H9 (cell line): ENCODE data around the gene STK38. TPM values are rescaled to one million over a fixed set of nuclear protein-coding genes. Genes with fewer than 3 reads are reported as not detected.

ENCODE experiments used
- DNase-seq: peaks from one replicate; pipeline ENCODE4 v3.0.0-alpha.2; 2017
- H2AFZ ChIP-seq: one replicate; pipeline ENCODE4 v1.6.1; 2013; ENCODE audit warnings: mild to moderate bottlenecking, low read length, control low read depth, moderate library complexity
- H2AK5ac ChIP-seq: 2 replicates; pipeline ENCODE4 v1.6.1; 2013; ENCODE audit warnings: low read length, control low read depth, mixed read lengths; ENCODE audit not compliant: insufficient read length
- H2BK120ac ChIP-seq: one replicate; pipeline ENCODE4 v1.6.1; 2013; ENCODE audit warnings: low read depth, mild to moderate bottlenecking, low read length, control low read depth, inconsistent platforms; ENCODE audit not compliant: poor library complexity, severe bottlenecking
- H2BK12ac ChIP-seq: 2 replicates; pipeline ENCODE4 v1.6.1; 2013; ENCODE audit warnings: low read length, control low read depth, mixed read lengths, low read depth; ENCODE audit not compliant: insufficient read length
- H2BK15ac ChIP-seq: 2 replicates; pipeline ENCODE4 v1.6.1; 2013; ENCODE audit warnings: low read depth, low read length, control low read depth
- H2BK20ac ChIP-seq: one replicate; pipeline ENCODE4 v1.6.1; 2013; ENCODE audit warnings: low read depth, mild to moderate bottlenecking, low read length, control low read depth, inconsistent platforms; ENCODE audit not compliant: poor library complexity, severe bottlenecking
- H2BK5ac ChIP-seq: 2 replicates; pipeline ENCODE4 v1.6.1; 2013; ENCODE audit warnings: low read length, control low read depth, mixed read lengths; ENCODE audit not compliant: insufficient read length
- H3K14ac ChIP-seq: 2 replicates; pipeline ENCODE4 v1.6.1; 2013; ENCODE audit warnings: low read length, control low read depth; ENCODE audit not compliant: insufficient read depth
- H3K18ac ChIP-seq: 2 replicates; pipeline ENCODE4 v1.6.1; 2013; ENCODE audit warnings: low read depth, mild to moderate bottlenecking, mixed read lengths, low read length, control low read depth; ENCODE audit not compliant: insufficient read length
- H3K23ac ChIP-seq: 2 replicates; pipeline ENCODE4 v1.6.1; 2013; ENCODE audit warnings: low read length, control low read depth, mixed read lengths, low read depth; ENCODE audit not compliant: insufficient read length
- H3K23me2 ChIP-seq: 2 replicates; pipeline ENCODE4 v1.6.1; 2013; ENCODE audit warnings: low read depth, mild to moderate bottlenecking, mixed read lengths, low read length, control low read depth; ENCODE audit not compliant: insufficient read length, poor library complexity, severe bottlenecking
- H3K27ac ChIP-seq: 2 replicates; pipeline ENCODE4 v1.5.1; 2013; ENCODE audit warnings: low read length, control low read depth, mixed read lengths, low read depth; ENCODE audit not compliant: insufficient read length
- H3K27me3 ChIP-seq: 2 replicates; pipeline ENCODE4 v1.6.1; 2013; ENCODE audit warnings: low read length, control low read depth, inconsistent platforms; ENCODE audit not compliant: insufficient read depth
- H3K4ac ChIP-seq: 2 replicates; pipeline ENCODE4 v1.6.1; 2013; ENCODE audit warnings: low read depth, mild to moderate bottlenecking, control low read depth, inconsistent platforms, low read length, moderate library complexity
- H3K4me1 ChIP-seq: 2 replicates; pipeline ENCODE4 v1.6.1; 2013; ENCODE audit warnings: low read length, control low read depth, inconsistent platforms; ENCODE audit not compliant: insufficient read depth
- H3K4me2 ChIP-seq: 2 replicates; pipeline ENCODE4 v1.6.1; 2013; ENCODE audit warnings: low read length, control low read depth, mixed read lengths; ENCODE audit not compliant: insufficient read length, insufficient read depth
- H3K56ac ChIP-seq: 2 replicates; pipeline ENCODE4 v1.6.1; 2013; ENCODE audit warnings: low read depth, mild to moderate bottlenecking, mixed read lengths, low read length, control low read depth; ENCODE audit not compliant: insufficient read length
- H3K79me1 ChIP-seq: 2 replicates; pipeline ENCODE4 v1.6.1; 2013; ENCODE audit warnings: low read depth, mild to moderate bottlenecking, moderate library complexity, low read length, control low read depth, inconsistent platforms; ENCODE audit not compliant: insufficient read depth, poor library complexity, severe bottlenecking
- H3K79me2 ChIP-seq: 2 replicates; pipeline ENCODE4 v1.6.1; 2013; ENCODE audit warnings: low read length, control low read depth, inconsistent platforms; ENCODE audit not compliant: insufficient read depth
- H3K9ac ChIP-seq: 2 replicates; pipeline ENCODE4 v1.6.1; 2013; ENCODE audit warnings: low read length, control low read depth, mixed read lengths; ENCODE audit not compliant: insufficient read length; ENCODE audit errors: extremely low read depth
- H3K9me3 ChIP-seq: one replicate; pipeline ENCODE4 v1.6.1; 2013; ENCODE audit warnings: low read depth, low read length, inconsistent platforms; ENCODE audit not compliant: control insufficient read depth
- H3T11ph ChIP-seq: one replicate; pipeline ENCODE4 v1.6.1; 2013; ENCODE audit warnings: mild to moderate bottlenecking, low read length, control low read depth, inconsistent platforms
- H4K20me1 ChIP-seq: one replicate; pipeline ENCODE4 v1.6.1; 2013; ENCODE audit not compliant: control insufficient read depth, insufficient read length, insufficient read depth
- H4K5ac ChIP-seq: 2 replicates; pipeline ENCODE4 v1.6.1; 2013; ENCODE audit warnings: low read depth, mild to moderate bottlenecking, mixed read lengths, low read length, control low read depth; ENCODE audit not compliant: insufficient read length
- H4K8ac ChIP-seq: replicated peaks from 2 replicates; pipeline ENCODE4 v1.6.1; 2013; ENCODE audit warnings: low read length, control low read depth, mixed read lengths, low read depth; ENCODE audit not compliant: insufficient read length
- H4K91ac ChIP-seq: 2 replicates; pipeline ENCODE4 v1.6.1; 2013; ENCODE audit warnings: low read depth, mild to moderate bottlenecking, moderate library complexity, mixed read lengths, low read length, control low read depth; ENCODE audit not compliant: insufficient read length
- H3K27ac Mint-ChIP-seq, 3 experiments: 2 replicates in 2 of 3; 3 replicates in 1 of 3; pipeline ENCODE4 v1.8.0; 2020 to 2021; ENCODE audit warnings: mixed read lengths in 3 of 3, mild to moderate bottlenecking in 1 of 3, moderate library complexity in 1 of 3
- H3K27me3 Mint-ChIP-seq: 2 replicates; pipeline ENCODE4 v1.8.0; 2021; ENCODE audit warnings: low read depth, mild to moderate bottlenecking, moderate library complexity, mixed read lengths
- H3K36me3 Mint-ChIP-seq, 3 experiments: 2 replicates in 2 of 3; 3 replicates in 1 of 3; pipeline ENCODE4 v1.8.0; 2020 to 2021; ENCODE audit warnings: low read depth in 3 of 3, mixed read lengths in 3 of 3; ENCODE audit not compliant: insufficient read depth in 1 of 3
- H3K4me1 Mint-ChIP-seq, 2 experiments: 2 replicates each; pipeline ENCODE4 v1.8.0; 2020; ENCODE audit warnings: mixed read lengths in 2 of 2
- H3K4me3 Mint-ChIP-seq, 2 experiments: 2 replicates in 1 of 2; 3 replicates in 1 of 2; pipeline ENCODE4 v1.8.0; 2020 to 2021; ENCODE audit warnings: mild to moderate bottlenecking in 2 of 2, mixed read lengths in 2 of 2, moderate library complexity in 1 of 2
- H3K9me3 Mint-ChIP-seq, 2 experiments: 2 replicates in 1 of 2; 3 replicates in 1 of 2; pipeline ENCODE4 v1.8.0; 2020; ENCODE audit warnings: mild to moderate bottlenecking in 2 of 2, mixed read lengths in 2 of 2, moderate library complexity in 1 of 2
- WGBS: extraction: QIAGEN DNeasy Blood & Tissue Kit; methylation state at CpG from one replicate; pipeline ENCODE4 v1.1.7; 2013; ENCODE audit warnings: missing lambda C conversion rate, low lambda C conversion rate, mixed read lengths; ENCODE audit not compliant: insufficient read length; ENCODE audit errors: extremely low coverage; 5-methylcytosine and 5-hydroxymethylcytosine counted together
- total RNA-seq: library from RNA; stranded (reverse); gene quantifications from 2 replicates; pipeline ENCODE4 v1.2.1, GENCODE V29; 2021
- TF ChIP-seq, protein P1 (sequence below): fragments of 200-600 bp; sonication (generic); conservative IDR thresholded peaks from 3 replicates; pipeline ENCODE4 v1.8.0; 2021; ENCODE audit warnings: antibody characterized with exemption, mild to moderate bottlenecking

The STK38 gene
- total RNA-seq, 1 experiment from 2014 or later = 17.5 TPM

DNA sequence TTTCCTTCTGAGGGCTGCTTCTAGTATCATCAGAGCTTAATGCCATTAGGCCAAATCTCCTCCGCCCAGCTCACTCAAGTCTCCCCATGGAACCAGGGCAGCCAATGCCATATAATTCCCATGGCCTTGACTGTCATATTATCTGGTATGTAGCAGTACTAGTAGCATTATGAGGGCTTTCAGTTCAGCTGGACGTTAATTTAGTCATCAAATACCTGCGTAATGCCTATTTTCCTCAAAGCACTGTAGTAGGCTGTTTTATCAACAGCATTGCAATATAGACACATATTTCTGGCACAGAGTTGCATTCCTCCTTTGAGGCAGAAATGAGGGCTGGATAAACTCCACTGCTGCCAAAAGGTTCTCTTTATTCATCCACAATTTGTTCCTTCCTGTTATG, 102.8 kb downstream of the STK38 start:
- DNase-seq = no peak
- H2BK120ac ChIP-seq = no peak overlapping the region
- H3K9me3 ChIP-seq = no peaks in the 10 kb centered on the region
- H2AK5ac ChIP-seq = peak overlapping the region; percentile 21
- H3K4me2 ChIP-seq = peak overlapping the region; percentile 56
- H3K23ac ChIP-seq = no peak overlapping the region
- H3K4ac ChIP-seq = no peak overlapping the region
- H4K8ac ChIP-seq = no peak overlapping the region
- Mint-ChIP-seq H3K9me3 (peaks cover 0 to 7% of the 10 kb centered on the region in 2 experiments; a peak in 2 of 5 replicates), H3K4me1 (peaks cover 26% of the 10 kb centered on the region in 2 experiments), H3K27ac (0 out of 7 replicates have a peak overlapping the region, but pooled peaks of 1 of the 3 experiments have one; percentile 30), H3K27me3 (no peaks in the 10 kb centered on the region), H3K4me3 (peak overlapping the region; percentile 95 to 98), H3K36me3 (peaks cover 13 to 16% (median 15%) of the 10 kb centered on the region in 3 experiments)
- TF ChIP-seq, protein P1, sequence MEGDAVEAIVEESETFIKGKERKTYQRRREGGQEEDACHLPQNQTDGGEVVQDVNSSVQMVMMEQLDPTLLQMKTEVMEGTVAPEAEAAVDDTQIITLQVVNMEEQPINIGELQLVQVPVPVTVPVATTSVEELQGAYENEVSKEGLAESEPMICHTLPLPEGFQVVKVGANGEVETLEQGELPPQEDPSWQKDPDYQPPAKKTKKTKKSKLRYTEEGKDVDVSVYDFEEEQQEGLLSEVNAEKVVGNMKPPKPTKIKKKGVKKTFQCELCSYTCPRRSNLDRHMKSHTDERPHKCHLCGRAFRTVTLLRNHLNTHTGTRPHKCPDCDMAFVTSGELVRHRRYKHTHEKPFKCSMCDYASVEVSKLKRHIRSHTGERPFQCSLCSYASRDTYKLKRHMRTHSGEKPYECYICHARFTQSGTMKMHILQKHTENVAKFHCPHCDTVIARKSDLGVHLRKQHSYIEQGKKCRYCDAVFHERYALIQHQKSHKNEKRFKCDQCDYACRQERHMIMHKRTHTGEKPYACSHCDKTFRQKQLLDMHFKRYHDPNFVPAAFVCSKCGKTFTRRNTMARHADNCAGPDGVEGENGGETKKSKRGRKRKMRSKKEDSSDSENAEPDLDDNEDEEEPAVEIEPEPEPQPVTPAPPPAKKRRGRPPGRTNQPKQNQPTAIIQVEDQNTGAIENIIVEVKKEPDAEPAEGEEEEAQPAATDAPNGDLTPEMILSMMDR = no peak
- peaks cover 9% of the 10 kb centered on the region for H3K23me2 ChIP-seq
- no CpG with 5 or more reads among the region's 3 CpGs for WGBS
- no peak overlapping the region for H2BK20ac ChIP-seq
- H2BK12ac ChIP-seq = no peak overlapping the region
- no peak overlapping the region for H2AFZ ChIP-seq
- no peak overlapping the region for H3T11ph ChIP-seq
- no peak overlapping the region for H3K27ac ChIP-seq
- peaks cover 13% of the 10 kb centered on the region; the same call in 1 of the 2 replicates for H3K79me2 ChIP-seq
- no peak overlapping the region for H4K91ac ChIP-seq
- no peak overlapping the region for H3K56ac ChIP-seq
- no peak overlapping the region for H3K14ac ChIP-seq
- H2BK5ac ChIP-seq = no peak overlapping the region
- no peaks in the 10 kb centered on the region for H3K27me3 ChIP-seq
- no peaks in the 10 kb centered on the region for H3K79me1 ChIP-seq
- no peaks in the 10 kb centered on the region for H4K20me1 ChIP-seq
- H2BK15ac ChIP-seq = no peak overlapping the region
- H3K9ac ChIP-seq = peak overlapping the region; percentile 4
- H4K5ac ChIP-seq = no peak overlapping the region
- no peaks in the 10 kb centered on the region for H3K4me1 ChIP-seq
- no peak overlapping the region for H3K18ac ChIP-seq

Other genes starting within 250 kb of the STK38 start
- gene BNIP5, start 210.6 kb downstream of the STK38 start, total RNA-seq = not detected in 2 replicates
- gene ETV7, start 159.8 kb downstream of the STK38 start, total RNA-seq = 0.92 and 0.94 TPM in 2 replicates
- gene PXT1, start 104.6 kb downstream of the STK38 start, total RNA-seq = not detected in 2 replicates
- gene KCTD20, start 104.5 kb downstream of the STK38 start, total RNA-seq = 22.2 and 22.6 TPM in 2 replicates
- 954 and 960 TPM in 2 replicates for gene SRSF3, start 46.9 kb upstream of the STK38 start, total RNA-seq
- gene CDKN1A, start 131.2 kb upstream of the STK38 start, total RNA-seq = 17.4 and 19.1 TPM in 2 replicates
- 0.04 TPM in 1 of 2 replicates, not detected in the other for gene RAB44, start 150.3 kb upstream of the STK38 start, total RNA-seq